ENCODE data around the gene JAKMIP1. TPM values are rescaled to one million over a fixed set of nuclear protein-coding genes. Genes with fewer than 3 reads are reported as not detected.

JAKMIP1 gene
- total RNA-seq, 1 donor from 2014 or later: 5.5 TPM

DNA sequence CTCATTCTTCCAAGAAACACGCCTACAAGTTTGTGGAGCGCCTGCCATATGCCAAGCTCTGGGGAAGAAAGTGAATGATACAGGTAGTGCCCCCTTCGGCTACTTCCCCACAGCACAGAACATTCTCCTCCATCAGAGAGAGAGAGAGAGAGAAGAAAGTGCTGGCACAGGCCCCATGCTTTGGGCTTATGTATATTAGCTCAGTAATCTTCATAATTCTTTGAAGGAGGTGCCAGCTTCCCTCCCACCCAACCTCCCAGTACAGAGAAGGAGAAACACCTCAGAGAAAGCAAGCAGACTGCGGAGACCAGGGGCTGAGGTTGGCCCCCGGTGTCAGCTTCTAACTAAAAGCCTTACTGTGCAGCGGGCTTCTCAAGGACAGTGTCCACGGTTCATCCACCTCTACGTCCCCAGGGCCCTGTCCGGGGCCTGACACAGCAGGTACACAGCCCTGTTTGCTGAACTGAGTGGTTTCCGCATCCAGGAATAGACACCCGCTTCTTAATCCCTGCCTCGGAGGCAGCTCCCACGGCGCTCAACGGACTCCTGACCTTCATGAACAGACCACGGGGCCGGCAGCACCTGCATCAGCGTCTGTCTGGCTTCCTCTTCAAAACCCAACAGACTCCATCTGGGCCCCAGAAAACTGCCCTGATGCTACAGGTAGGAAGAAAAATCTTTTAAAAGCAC is 50.2 kb downstream of the JAKMIP1 start:
- peaks cover 10% of the 10 kb centered on the region for H3K27me3 Mint-ChIP-seq (ENCODE audit: insufficient read depth, low read depth)
- H3K4me3 Mint-ChIP-seq: no peak overlapping the region
- Histone ChIP-seq H3K9me3 (ENCODE audit: low read depth) (no peaks in the 10 kb centered on the region), H3K79me2 (ENCODE audit: low read depth) (no peaks in the 10 kb centered on the region), H3K4me1 (peaks cover 13% of the 10 kb centered on the region), H3K4me3 (no peak overlapping the region), H3K4me2 (no peak overlapping the region), H3K27me3 (no peaks in the 10 kb centered on the region), H3K9ac (no peak overlapping the region), H2AFZ (replicated peaks) (no peak overlapping the region), H3F3A (ENCODE audit: low read depth) (no peaks in the 10 kb centered on the region), H3K27ac (no peak overlapping the region), H3K36me3 (no peaks in the 10 kb centered on the region), H4K20me1 (ENCODE audit: low read depth) (peaks cover 3% of the 10 kb centered on the region)
- peaks cover 23% of the 10 kb centered on the region for H3K4me1 Mint-ChIP-seq
- TF ChIP-seq EZH2 (IDR thresholded peaks at IDR 0.05) (no peak), EZH2phosphoT487 (IDR thresholded peaks at IDR 0.05) (no peak)
- TF ChIP-seq, protein P1, sequence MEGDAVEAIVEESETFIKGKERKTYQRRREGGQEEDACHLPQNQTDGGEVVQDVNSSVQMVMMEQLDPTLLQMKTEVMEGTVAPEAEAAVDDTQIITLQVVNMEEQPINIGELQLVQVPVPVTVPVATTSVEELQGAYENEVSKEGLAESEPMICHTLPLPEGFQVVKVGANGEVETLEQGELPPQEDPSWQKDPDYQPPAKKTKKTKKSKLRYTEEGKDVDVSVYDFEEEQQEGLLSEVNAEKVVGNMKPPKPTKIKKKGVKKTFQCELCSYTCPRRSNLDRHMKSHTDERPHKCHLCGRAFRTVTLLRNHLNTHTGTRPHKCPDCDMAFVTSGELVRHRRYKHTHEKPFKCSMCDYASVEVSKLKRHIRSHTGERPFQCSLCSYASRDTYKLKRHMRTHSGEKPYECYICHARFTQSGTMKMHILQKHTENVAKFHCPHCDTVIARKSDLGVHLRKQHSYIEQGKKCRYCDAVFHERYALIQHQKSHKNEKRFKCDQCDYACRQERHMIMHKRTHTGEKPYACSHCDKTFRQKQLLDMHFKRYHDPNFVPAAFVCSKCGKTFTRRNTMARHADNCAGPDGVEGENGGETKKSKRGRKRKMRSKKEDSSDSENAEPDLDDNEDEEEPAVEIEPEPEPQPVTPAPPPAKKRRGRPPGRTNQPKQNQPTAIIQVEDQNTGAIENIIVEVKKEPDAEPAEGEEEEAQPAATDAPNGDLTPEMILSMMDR (IDR thresholded peaks at IDR 0.05): no peak
- H3K36me3 Mint-ChIP-seq: no peaks in the 10 kb centered on the region
- DNase-seq (ENCODE audit: low spot score): no peak
- no peak overlapping the region for H3K27ac Mint-ChIP-seq
- no peaks in the 10 kb centered on the region for H3K9me3 Mint-ChIP-seq

DNA sequence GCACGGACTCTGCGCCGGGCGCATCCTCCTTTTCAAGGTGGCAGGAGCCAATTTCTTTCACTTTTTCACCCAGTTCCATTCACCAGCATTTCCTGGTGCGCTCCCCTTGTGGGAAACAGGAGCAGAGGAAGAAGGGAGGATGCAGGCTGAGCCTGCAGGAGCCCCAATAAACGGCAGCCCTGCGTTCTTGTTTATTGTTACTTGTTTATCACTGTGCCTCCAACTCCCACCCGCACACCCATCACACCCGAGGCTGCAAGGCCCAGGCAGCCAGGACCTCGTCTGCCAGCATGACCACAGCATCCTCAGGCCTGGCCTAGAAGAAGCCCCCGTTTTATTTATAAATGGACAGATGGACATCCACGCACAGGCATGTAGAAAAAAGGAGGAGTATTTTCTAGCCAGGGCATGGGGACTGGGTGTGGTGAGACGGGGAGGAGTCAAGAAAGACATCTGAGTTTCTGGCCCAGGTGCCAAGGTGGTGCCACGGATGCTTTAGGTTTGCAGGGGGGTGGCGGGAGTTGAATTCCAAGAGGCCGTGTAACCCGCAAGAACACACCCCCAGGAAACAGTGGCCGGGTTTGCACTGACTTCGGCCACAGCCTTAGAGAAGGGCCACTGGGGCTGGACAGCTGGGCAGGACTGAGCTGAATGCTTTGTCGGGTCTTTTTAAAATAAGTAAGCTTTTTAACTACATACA is 51.7 kb downstream of the JAKMIP1 start:
- peaks cover 7% of the 10 kb centered on the region for H3K4me1 Mint-ChIP-seq
- H3K36me3 Mint-ChIP-seq: no peaks in the 10 kb centered on the region
- Histone ChIP-seq H3K27me3 (no peaks in the 10 kb centered on the region), H4K20me1 (ENCODE audit: low read depth) (no peaks in the 10 kb centered on the region), H2AFZ (replicated peaks) (no peak overlapping the region), H3K4me1 (no peaks in the 10 kb centered on the region), H3K9ac (no peak overlapping the region), H3K79me2 (ENCODE audit: low read depth) (no peaks in the 10 kb centered on the region), H3K27ac (no peak overlapping the region), H3K4me3 (no peak overlapping the region), H3K36me3 (no peaks in the 10 kb centered on the region), H3F3A (ENCODE audit: low read depth) (no peaks in the 10 kb centered on the region), H3K4me2 (no peak overlapping the region), H3K9me3 (ENCODE audit: low read depth) (no peaks in the 10 kb centered on the region)
- peaks cover 5% of the 10 kb centered on the region for H3K9me3 Mint-ChIP-seq
- no peak overlapping the region for H3K4me3 Mint-ChIP-seq
- TF ChIP-seq, protein P1 (IDR thresholded peaks at IDR 0.05): no peak
- TF ChIP-seq EZH2phosphoT487 (IDR thresholded peaks at IDR 0.05) (no peak), EZH2 (IDR thresholded peaks at IDR 0.05) (no peak)
- peaks cover 12% of the 10 kb centered on the region for H3K27me3 Mint-ChIP-seq (ENCODE audit: insufficient read depth, low read depth)
- DNase-seq (ENCODE audit: low spot score): no peak
- H3K27ac Mint-ChIP-seq: no peak overlapping the region

DNA sequence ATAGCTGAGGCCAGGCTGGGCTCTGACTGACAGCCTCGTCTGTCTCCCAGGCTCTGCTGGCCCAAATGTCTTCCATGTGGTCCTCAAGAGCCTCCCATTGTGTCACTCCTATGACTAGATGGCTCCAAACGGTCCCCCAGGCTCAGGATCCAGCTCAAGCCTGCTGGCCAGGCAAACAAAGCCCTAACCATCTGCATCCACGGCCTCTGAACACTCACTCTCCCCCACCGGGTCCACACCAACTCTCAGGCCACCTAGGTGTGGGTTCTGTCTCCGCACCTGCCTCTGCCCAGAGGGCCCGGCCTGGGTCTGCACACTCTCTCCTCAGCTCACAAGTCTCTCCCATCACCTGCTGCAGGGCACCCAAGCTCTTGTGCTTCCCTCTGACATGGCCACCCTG is 52.9 kb downstream of the JAKMIP1 start:
- Histone ChIP-seq H3K9ac (no peak overlapping the region), H3K27me3 (no peaks in the 10 kb centered on the region), H3K79me2 (ENCODE audit: low read depth) (no peaks in the 10 kb centered on the region), H3K36me3 (no peaks in the 10 kb centered on the region), H3K4me1 (no peaks in the 10 kb centered on the region), H4K20me1 (ENCODE audit: low read depth) (no peaks in the 10 kb centered on the region), H3K9me3 (ENCODE audit: low read depth) (no peaks in the 10 kb centered on the region), H3K27ac (no peak overlapping the region), H3K4me2 (no peak overlapping the region), H3K4me3 (no peak overlapping the region), H3F3A (ENCODE audit: low read depth) (no peaks in the 10 kb centered on the region), H2AFZ (replicated peaks) (no peak overlapping the region)
- DNase-seq (ENCODE audit: low spot score): no peak
- Mint-ChIP-seq H3K27ac (no peak overlapping the region), H3K27me3 (ENCODE audit: insufficient read depth, low read depth) (peaks cover 12% of the 10 kb centered on the region), H3K36me3 (no peaks in the 10 kb centered on the region), H3K4me1 (no peaks in the 10 kb centered on the region), H3K9me3 (peaks cover 5% of the 10 kb centered on the region), H3K4me3 (no peak overlapping the region)
- TF ChIP-seq, protein P1 (IDR thresholded peaks at IDR 0.05): no peak
- TF ChIP-seq EZH2 (IDR thresholded peaks at IDR 0.05) (no peak), EZH2phosphoT487 (IDR thresholded peaks at IDR 0.05) (no peak)

Data from neural progenitor cell (in vitro differentiated cells).